ENCODE results near the gene CAPZA2. TPM values are rescaled to one million over a fixed set of nuclear protein-coding genes. Genes with fewer than 3 reads are reported as not detected.
"Not testable (repeated sequence)": the region's sequence is repeated elsewhere in the genome, so short reads cannot be mapped to it uniquely, and the experiment has no call there.

The CAPZA2 gene
- total and polyA plus RNA-seq, 2 experiments from 2014 or later = 201 to 301 TPM

- Histone ChIP-seq H3K79me2 (ENCODE audit: insufficient read depth) (peaks cover 95% of the 10 kb centered on the region), H3K27ac (no peak overlapping the region), H3K4me3 (no peak overlapping the region), H2AFZ (no peak overlapping the region), H3K9me2 (ENCODE audit: insufficient read depth) (no peaks in the 10 kb centered on the region), H3K9me3 (ENCODE audit: low read depth) (no peaks in the 10 kb centered on the region), H3K9ac (no peak overlapping the region), H4K20me1 (ENCODE audit: insufficient read depth) (no peaks in the 10 kb centered on the region), H3K4me1 (ENCODE audit: insufficient read depth) (no peaks in the 10 kb centered on the region; the same call in 1 of the 2 replicates), H3K4me2 (ENCODE audit: unreplicated experiment) (no peak overlapping the region), H3F3A (ENCODE audit: insufficient read depth) (peaks cover 11% of the 10 kb centered on the region; the same call in 1 of the 2 replicates), H3K27me3 (replicated peaks; ENCODE audit: insufficient read depth) (no peaks in the 10 kb centered on the region), H3K36me3 (ENCODE audit: low read depth) (no peaks in the 10 kb centered on the region)
- in situ Hi-C loops (cut with MboI) = no loop called here
- 97 to 98% methylated on average over 3 of the region's 3 CpGs for WGBS, 2 experiments (ENCODE audit: low coverage in 1 of 2, low lambda C conversion rate in 2 of 2, missing lambda C conversion rate in 2 of 2)
- no peak for DNase-seq
- no peak for TF ChIP-seq EZH2 (IDR thresholded peaks at IDR 0.05; ENCODE audit: insufficient read depth, poor library complexity, severe bottlenecking)
- no peak for TF ChIP-seq EZH2phosphoT487 (IDR thresholded peaks at IDR 0.05; ENCODE audit: insufficient read depth, low read depth)
Measured at GRCh38 chr7:116969371-116969902, 107.0 kb downstream of the CAPZA2 start.

- in situ Hi-C loops (cut with MboI) = no loop called here
- Histone ChIP-seq H4K20me1 (ENCODE audit: insufficient read depth) (no peaks in the 10 kb centered on the region), H3K4me2 (ENCODE audit: unreplicated experiment) (no peak overlapping the region), H2AFZ (no peak overlapping the region), H3K79me2 (ENCODE audit: insufficient read depth) (peaks cover 89% of the 10 kb centered on the region), H3K36me3 (ENCODE audit: low read depth) (no peaks in the 10 kb centered on the region), H3F3A (ENCODE audit: insufficient read depth) (peaks cover 11% of the 10 kb centered on the region; the same call in 1 of the 2 replicates), H3K27me3 (replicated peaks; ENCODE audit: insufficient read depth) (no peaks in the 10 kb centered on the region), H3K4me3 (no peak overlapping the region), H3K9ac (no peak overlapping the region), H3K4me1 (ENCODE audit: insufficient read depth) (no peaks in the 10 kb centered on the region; the same call in 1 of the 2 replicates), H3K9me2 (ENCODE audit: insufficient read depth) (no peaks in the 10 kb centered on the region), H3K9me3 (ENCODE audit: low read depth) (no peaks in the 10 kb centered on the region), H3K27ac (no peak overlapping the region)
- no peak for TF ChIP-seq EZH2phosphoT487 (IDR thresholded peaks at IDR 0.05; ENCODE audit: insufficient read depth, low read depth)
- no peak for TF ChIP-seq EZH2 (IDR thresholded peaks at IDR 0.05; ENCODE audit: insufficient read depth, poor library complexity, severe bottlenecking)
- 89 to 94% methylated on average over 3 of the region's 3 CpGs for WGBS, 2 experiments (ENCODE audit: low coverage in 1 of 2, low lambda C conversion rate in 2 of 2, missing lambda C conversion rate in 2 of 2)
- DNase-seq = peak; percentile 14
Measured at GRCh38 chr7:116970238-116970910, 108.0 kb downstream of the CAPZA2 start.

GRCh38 chr7:116971153-116971552, 108.8 kb downstream of the CAPZA2 start:
- H4K20me1 ChIP-seq (ENCODE audit: insufficient read depth) = not testable (repeated sequence)

More at GRCh38 chr7:116971153-116971552, 108.8 kb downstream of the CAPZA2 start:
- Histone ChIP-seq H3K79me2 (ENCODE audit: insufficient read depth) (peaks cover 91% of the 10 kb centered on the region), H3F3A (ENCODE audit: insufficient read depth) (peaks cover 11% of the 10 kb centered on the region; the same call in 1 of the 2 replicates)
- in situ Hi-C loops (cut with MboI); H3K9ac ChIP-seq; H3K4me1 ChIP-seq (ENCODE audit: insufficient read depth); H3K36me3 ChIP-seq (ENCODE audit: low read depth); H3K4me2 ChIP-seq (ENCODE audit: unreplicated experiment); H3K9me3 ChIP-seq (ENCODE audit: low read depth); H3K9me2 ChIP-seq (ENCODE audit: insufficient read depth); H3K27me3 ChIP-seq (replicated peaks; ENCODE audit: insufficient read depth); H3K27ac ChIP-seq; H2AFZ ChIP-seq; H3K4me3 ChIP-seq; DNase-seq: not testable (repeated sequence)

Small RNAs within 50 kb of the gene (small RNA-seq; reads per million reads assigned to genes)
- gene RF00019 (ENCODE audit: low read depth, low replicate concordance) (not detected), gene RF02179 (ENCODE audit: low read depth, low replicate concordance) (not detected), gene RF02180 (ENCODE audit: low read depth, low replicate concordance) (not detected), gene RF02188 (ENCODE audit: low read depth, low replicate concordance) (not detected), gene RNA5SP239 (ENCODE audit: low read depth, low replicate concordance) (not detected)

Other genes with a start within 250 kb of the CAPZA2 start
- gene MET, start 190.4 kb upstream of the CAPZA2 start, total RNA-seq (2014; rRNA removed; shearing (Covaris generic)) = 62.3 and 68.8 TPM in 2 replicates
- 25.3 and 27.6 TPM in 2 replicates for gene MET, start 190.4 kb upstream of the CAPZA2 start, polyA plus RNA-seq (2016; fragmentation: Nextera tagmentation; extraction: Ambion mirVana)
- 17.8 and 28.2 TPM in 2 replicates for gene ST7, start 90.9 kb downstream of the CAPZA2 start, total RNA-seq (2014; rRNA removed; shearing (Covaris generic))
- 21.9 and 22.7 TPM in 2 replicates for gene ST7, start 90.9 kb downstream of the CAPZA2 start, polyA plus RNA-seq (2016; fragmentation: Nextera tagmentation; extraction: Ambion mirVana)